Fibroblast of lung (primary cell): ENCODE results near the gene GRIN3A. TPM values are rescaled to one million over a fixed set of nuclear protein-coding genes. Genes with fewer than 3 reads are reported as not detected.
A peak's percentile ranks its signal among the peaks of the same experiment; 100 is the strongest.
"Not testable (repeated sequence)": the region's sequence is repeated elsewhere in the genome, so short reads cannot be mapped to it uniquely, and the experiment has no call there.

Experiments
- DNase-seq, 2 donors: peaks; one replicate each; pipeline versions ENCODE4 v3.0.0 to v3.0.0-alpha.2; 2010; ENCODE audit warnings: low read depth in 2 of 2
- H2AFZ ChIP-seq: 2 replicates; pipeline ENCODE4 v1.5.1; 2012; ENCODE audit warnings: low read length, control low read depth, inconsistent platforms
- H3K27ac ChIP-seq: 2 replicates; pipeline ENCODE4 v1.5.1; 2011; ENCODE audit warnings: low read length, control low read depth; ENCODE audit not compliant: insufficient read depth
- H3K27me3 ChIP-seq: 2 replicates; pipeline ENCODE4 v1.5.1; 2011; ENCODE audit warnings: mild to moderate bottlenecking, low read length; ENCODE audit not compliant: control insufficient read depth, insufficient read depth
- H3K36me3 ChIP-seq: 2 replicates; pipeline ENCODE4 v1.5.1; 2011; ENCODE audit warnings: low read length; ENCODE audit not compliant: control insufficient read depth, insufficient read depth
- H3K4me1 ChIP-seq: 2 replicates; pipeline ENCODE4 v1.5.1; 2011; ENCODE audit warnings: low read length; ENCODE audit not compliant: control insufficient read depth, insufficient read depth; ENCODE audit errors: extremely low read depth
- H3K4me2 ChIP-seq: 2 replicates; pipeline ENCODE4 v1.5.1; 2011; ENCODE audit warnings: low read length, control low read depth; ENCODE audit not compliant: insufficient read depth; ENCODE audit errors: extremely low read depth
- H3K4me3 ChIP-seq, 4 experiments: fragments of 200-600 bp in 1 of 4; sonication (generic) in 1 of 4; replicated peaks in 1 of 4; 2 replicates each; pipeline ENCODE4 v1.5.1; 2011 to 2016; ENCODE audit warnings: low read length in 4 of 4, low read depth in 3 of 4, mild to moderate bottlenecking in 3 of 4, control low read depth in 2 of 4, inconsistent platforms in 1 of 4, mixed read lengths in 1 of 4; ENCODE audit not compliant: insufficient read depth in 1 of 4; ENCODE audit errors: control extremely low read depth in 1 of 4
- H3K79me2 ChIP-seq: 2 replicates; pipeline ENCODE4 v1.5.1; 2012; ENCODE audit warnings: mild to moderate bottlenecking, low read length, inconsistent platforms; ENCODE audit not compliant: control insufficient read depth, insufficient read depth
- H3K9ac ChIP-seq: 2 replicates; pipeline ENCODE4 v1.5.1; 2011; ENCODE audit warnings: mild to moderate bottlenecking, low read length, control low read depth; ENCODE audit not compliant: insufficient read depth
- H3K9me3 ChIP-seq: 2 replicates; pipeline ENCODE4 v1.5.1; 2012; ENCODE audit warnings: low read depth, low read length; ENCODE audit not compliant: control insufficient read depth, insufficient read depth
- H4K20me1 ChIP-seq: 2 replicates; pipeline ENCODE4 v1.5.1; 2011; ENCODE audit warnings: low read length; ENCODE audit not compliant: control insufficient read depth, insufficient read depth; ENCODE audit errors: extremely low read depth
- EZH2 ChIP-seq: IDR thresholded peaks from 2 replicates; pipeline ENCODE4 v1.5.1; 2012; ENCODE audit warnings: low read length, control low read depth, mild to moderate bottlenecking; ENCODE audit errors: missing control alignments
- polyA plus RNA-seq, 2 donors: library from polyadenylated mRNA; depleted of rRNA in 1 of 2; stranded (reverse) in 1 of 2; unstranded in 1 of 2; fragments of >200 nt; gene quantifications; 2 replicates each; pipeline ENCODE4 v1.2.1, GENCODE V29; 2011 to 2012; ENCODE audit warnings: missing spikeins in 1 of 2
- total RNA-seq: library from RNA; depleted of rRNA; stranded (reverse); fragments of >200 nt; gene quantifications from 2 replicates; pipeline ENCODE4 v1.2.1, GENCODE V29; 2014
- TF ChIP-seq, protein P1 (sequence below), 2 donors: IDR thresholded peaks in 1 of 2; conservative IDR thresholded peaks in 1 of 2; 1 replicate in 1 of 2; 2 replicates in 1 of 2; pipeline ENCODE4 v1.5.1; 2011 to 2012; ENCODE audit warnings: low read length in 2 of 2, control low read depth in 1 of 2, inconsistent platforms in 1 of 2, low read depth in 1 of 2, mild to moderate bottlenecking in 1 of 2

Gene GRIN3A
- total and polyA plus RNA-seq, 2 donors (not counting 1 experiment from before 2014, with no cell fraction given) = not detected

DNA sequence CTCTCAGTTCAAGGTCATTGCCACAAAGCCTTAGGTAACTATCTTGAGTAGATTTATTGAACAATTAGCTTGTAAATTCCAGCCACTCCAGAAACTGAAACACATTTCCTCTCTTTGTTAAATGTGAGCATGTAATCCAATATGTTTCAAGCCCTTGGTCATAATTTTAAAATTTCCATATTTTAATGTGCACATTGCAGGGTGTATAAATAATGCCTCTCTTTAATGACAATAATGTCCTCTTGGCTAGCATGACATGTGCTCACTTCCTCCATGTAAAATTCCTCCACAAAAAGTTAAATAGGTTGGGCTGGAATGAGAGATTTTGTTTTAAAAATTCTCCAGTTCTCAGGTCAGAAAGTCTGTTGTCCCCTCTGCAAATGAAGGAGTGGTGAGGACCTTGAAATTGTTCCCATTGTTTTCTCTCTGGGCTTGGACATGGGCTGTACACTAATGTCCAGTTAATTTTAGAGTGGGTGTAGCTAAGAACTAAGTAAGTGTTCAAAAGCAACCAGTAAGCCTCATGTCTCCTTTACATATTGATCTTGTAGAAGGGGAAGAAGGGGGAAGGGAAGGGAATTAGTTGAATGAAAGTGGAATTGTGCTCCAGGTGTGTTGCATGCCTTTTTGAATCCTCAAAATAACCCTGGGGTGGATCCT is 146.5 kb downstream of the GRIN3A start:
- DNase-seq = no peak
- Histone ChIP-seq H3K27me3 (no peaks in the 10 kb centered on the region), H3K36me3 (no peaks in the 10 kb centered on the region), H2AFZ (no peak overlapping the region), H3K79me2 (no peaks in the 10 kb centered on the region), H3K9me3 (no peaks in the 10 kb centered on the region), H3K27ac (no peak overlapping the region), H3K9ac (no peak overlapping the region), H3K4me3 (no peak overlapping the region), H3K4me1 (no peaks in the 10 kb centered on the region), H3K4me2 (no peak overlapping the region), H4K20me1 (no peaks in the 10 kb centered on the region)
- no peak for TF ChIP-seq EZH2
- TF ChIP-seq, protein P1, sequence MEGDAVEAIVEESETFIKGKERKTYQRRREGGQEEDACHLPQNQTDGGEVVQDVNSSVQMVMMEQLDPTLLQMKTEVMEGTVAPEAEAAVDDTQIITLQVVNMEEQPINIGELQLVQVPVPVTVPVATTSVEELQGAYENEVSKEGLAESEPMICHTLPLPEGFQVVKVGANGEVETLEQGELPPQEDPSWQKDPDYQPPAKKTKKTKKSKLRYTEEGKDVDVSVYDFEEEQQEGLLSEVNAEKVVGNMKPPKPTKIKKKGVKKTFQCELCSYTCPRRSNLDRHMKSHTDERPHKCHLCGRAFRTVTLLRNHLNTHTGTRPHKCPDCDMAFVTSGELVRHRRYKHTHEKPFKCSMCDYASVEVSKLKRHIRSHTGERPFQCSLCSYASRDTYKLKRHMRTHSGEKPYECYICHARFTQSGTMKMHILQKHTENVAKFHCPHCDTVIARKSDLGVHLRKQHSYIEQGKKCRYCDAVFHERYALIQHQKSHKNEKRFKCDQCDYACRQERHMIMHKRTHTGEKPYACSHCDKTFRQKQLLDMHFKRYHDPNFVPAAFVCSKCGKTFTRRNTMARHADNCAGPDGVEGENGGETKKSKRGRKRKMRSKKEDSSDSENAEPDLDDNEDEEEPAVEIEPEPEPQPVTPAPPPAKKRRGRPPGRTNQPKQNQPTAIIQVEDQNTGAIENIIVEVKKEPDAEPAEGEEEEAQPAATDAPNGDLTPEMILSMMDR (conservative IDR thresholded peaks at IDR 0.05 in 1 of 2, IDR thresholded peaks at IDR 0.05 in 1 of 2; ENCODE audit: low read depth in 1 of 2, low read length in 2 of 2) = no peak

DNA sequence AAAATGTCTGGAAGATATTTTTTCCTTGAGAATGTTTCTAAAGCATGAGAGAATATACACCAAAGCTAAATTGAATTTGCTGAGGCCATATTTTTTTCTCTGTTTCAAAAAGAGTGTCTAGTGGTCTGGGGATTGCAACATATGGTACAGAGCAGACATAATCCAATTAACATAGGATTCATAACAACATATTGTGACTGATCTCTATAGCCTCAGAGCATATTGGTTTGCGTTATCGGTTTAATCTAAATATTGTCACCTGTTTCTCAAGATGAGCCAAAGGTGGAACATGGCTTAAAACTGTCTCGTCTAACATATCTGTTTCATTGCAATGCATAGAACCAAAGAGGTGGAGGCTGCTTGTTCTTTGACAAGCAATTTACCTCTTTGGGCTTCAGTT is 147.5 kb downstream of the GRIN3A start:
- Histone ChIP-seq H3K79me2 (no peaks in the 10 kb centered on the region), H3K36me3 (no peaks in the 10 kb centered on the region), H3K4me1 (no peaks in the 10 kb centered on the region), H3K9ac (no peak overlapping the region), H3K4me2 (no peak overlapping the region), H3K9me3 (no peaks in the 10 kb centered on the region), H3K27me3 (no peaks in the 10 kb centered on the region), H3K27ac (no peak overlapping the region), H3K4me3 (no peak overlapping the region), H4K20me1 (no peaks in the 10 kb centered on the region), H2AFZ (no peak overlapping the region)
- TF ChIP-seq, protein P1 (conservative IDR thresholded peaks at IDR 0.05 in 1 of 2, IDR thresholded peaks at IDR 0.05 in 1 of 2; ENCODE audit: low read depth in 1 of 2, low read length in 2 of 2) = no peak
- no peak for TF ChIP-seq EZH2
- no peak for DNase-seq

DNA sequence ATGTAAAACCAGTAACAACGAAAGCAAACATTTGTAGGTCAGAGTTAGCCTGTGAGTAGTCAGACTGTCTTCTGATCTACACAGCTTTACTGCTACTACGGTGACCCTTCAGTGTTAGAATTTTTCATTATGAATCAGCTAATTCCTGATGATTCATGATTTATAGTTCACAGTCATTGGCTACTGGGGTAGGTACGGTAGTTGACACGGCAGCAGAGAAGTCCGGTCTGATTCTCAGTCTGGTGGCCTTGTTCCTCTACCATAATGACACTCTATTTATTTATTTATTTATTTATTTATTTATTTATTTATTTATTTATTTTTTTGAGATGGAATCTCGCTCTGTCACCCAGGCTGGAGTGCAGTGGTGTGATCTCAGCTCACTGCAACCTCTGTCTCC is 148.4 kb downstream of the GRIN3A start:
- not testable (repeated sequence) for H4K20me1 ChIP-seq, H3K27ac ChIP-seq, H3K9ac ChIP-seq, H3K4me1 ChIP-seq, H3K36me3 ChIP-seq, H3K4me2 ChIP-seq, H3K27me3 ChIP-seq, H3K4me3 ChIP-seq, H3K79me2 ChIP-seq, H2AFZ ChIP-seq, H3K9me3 ChIP-seq
- peak; percentile 4 to 66 for DNase-seq
